Neural progenitor cell (in vitro differentiated cells): ENCODE data around the gene RBCK1. TPM values are rescaled to one million over a fixed set of nuclear protein-coding genes. Genes with fewer than 3 reads are reported as not detected.
"Not testable (repeated sequence)": the region's sequence is repeated elsewhere in the genome, so short reads cannot be mapped to it uniquely, and the experiment has no call there.

ENCODE experiments used
- DNase-seq: peaks from one replicate; pipeline ENCODE4 v3.0.0-alpha.2; 2016; ENCODE audit warnings: low spot score
- H2AFZ ChIP-seq: fragments of 200-600 bp; sonication (generic); replicated peaks from 2 replicates; pipeline ENCODE4 v1.6.1; 2016; ENCODE audit warnings: antibody characterized with exemption
- H3F3A ChIP-seq: fragments of 200-600 bp; sonication (generic); 2 replicates; pipeline ENCODE4 v1.6.1; 2016; ENCODE audit warnings: antibody characterized with exemption, low read depth
- H3K27ac ChIP-seq: fragments of 200-600 bp; sonication (generic); 2 replicates; pipeline ENCODE4 v1.5.1; 2016; ENCODE audit warnings: mild to moderate bottlenecking
- H3K27me3 ChIP-seq: fragments of 200-600 bp; sonication (generic); 2 replicates; pipeline ENCODE4 v1.6.1; 2016; ENCODE audit warnings: mild to moderate bottlenecking, moderate library complexity
- H3K36me3 ChIP-seq: fragments of 200-600 bp; sonication (generic); 2 replicates; pipeline ENCODE4 v1.5.1; 2016
- H3K4me1 ChIP-seq: fragments of 200-600 bp; sonication (generic); 2 replicates; pipeline ENCODE4 v1.6.1; 2016; ENCODE audit warnings: mixed run types
- H3K4me2 ChIP-seq: fragments of 200-600 bp; sonication (generic); 2 replicates; pipeline ENCODE4 v1.6.1; 2016
- H3K4me3 ChIP-seq: fragments of 200-600 bp; sonication (generic); 2 replicates; pipeline ENCODE4 v1.5.1; 2016
- H3K79me2 ChIP-seq: fragments of 200-600 bp; sonication (generic); 2 replicates; pipeline ENCODE4 v1.6.1; 2016; ENCODE audit warnings: low read depth
- H3K9ac ChIP-seq: fragments of 200-600 bp; sonication (generic); 2 replicates; pipeline ENCODE4 v1.6.1; 2016
- H3K9me3 ChIP-seq: fragments of 200-600 bp; sonication (generic); 2 replicates; pipeline ENCODE4 v1.5.1; 2016; ENCODE audit warnings: low read depth
- H4K20me1 ChIP-seq: fragments of 200-600 bp; sonication (generic); 2 replicates; pipeline ENCODE4 v1.6.1; 2016; ENCODE audit warnings: low read depth
- H3K27ac Mint-ChIP-seq: 3 replicates; pipeline ENCODE4 v1.8.0; 2021; ENCODE audit warnings: mixed read lengths
- H3K27me3 Mint-ChIP-seq: 2 replicates; pipeline ENCODE4 v1.8.0; 2022; ENCODE audit warnings: low read depth, mild to moderate bottlenecking, inconsistent platforms, moderate library complexity, mixed read lengths; ENCODE audit not compliant: insufficient read depth
- H3K36me3 Mint-ChIP-seq: 3 replicates; pipeline ENCODE4 v1.8.0; 2021; ENCODE audit warnings: mixed read lengths
- H3K4me1 Mint-ChIP-seq: 3 replicates; pipeline ENCODE4 v1.8.0; 2021; ENCODE audit warnings: mixed read lengths
- H3K4me3 Mint-ChIP-seq: 3 replicates; pipeline ENCODE4 v1.8.0; 2021; ENCODE audit warnings: mild to moderate bottlenecking, moderate library complexity, mixed read lengths
- H3K9me3 Mint-ChIP-seq: 3 replicates; pipeline ENCODE4 v1.8.0; 2020; ENCODE audit warnings: mixed read lengths
- CTCF ChIP-seq: fragments of 200-600 bp; sonication (generic); IDR thresholded peaks from 2 replicates; pipeline ENCODE4 v1.5.1; 2017; ENCODE audit warnings: antibody characterized with exemption, mild to moderate bottlenecking
- EZH2 ChIP-seq: fragments of 200-600 bp; sonication (generic); IDR thresholded peaks from 2 replicates; pipeline ENCODE4 v1.6.1; 2017; ENCODE audit warnings: antibody characterized with exemption, mild to moderate bottlenecking, moderate library complexity
- EZH2phosphoT487 ChIP-seq: fragments of 200-600 bp; sonication (generic); IDR thresholded peaks from 2 replicates; pipeline ENCODE4 v1.6.1; 2017; ENCODE audit warnings: antibody characterized with exemption
- total RNA-seq: library from RNA; depleted of rRNA; stranded (reverse); fragments of >200 nt; gene quantifications from 2 replicates; pipeline ENCODE4 v1.2.3, GENCODE V29; 2015; ENCODE audit warnings: low replicate concordance

Gene RBCK1
- total RNA-seq, 1 donor from 2014 or later = 24.3 TPM

GRCh38 chr20:475463-476357 lies 67.6 kb downstream of the RBCK1 start:
- H3K27me3 Mint-ChIP-seq = peaks cover 3% of the 10 kb centered on the region
- H4K20me1 ChIP-seq = peaks cover 3% of the 10 kb centered on the region
- peaks cover 31% of the 10 kb centered on the region for H3K36me3 Mint-ChIP-seq
- H3K9ac ChIP-seq = no peak overlapping the region
- peaks cover 15% of the 10 kb centered on the region for H3F3A ChIP-seq
- H3K79me2 ChIP-seq = no peaks in the 10 kb centered on the region
- peaks cover 9% of the 10 kb centered on the region for H3K9me3 Mint-ChIP-seq
- no peak for DNase-seq
- no peaks in the 10 kb centered on the region for H3K36me3 ChIP-seq
- H3K27ac Mint-ChIP-seq = no peak overlapping the region
- no peaks in the 10 kb centered on the region for H3K27me3 ChIP-seq
- H3K4me3 Mint-ChIP-seq = no peak overlapping the region
- no peaks in the 10 kb centered on the region for H3K4me1 Mint-ChIP-seq
- TF ChIP-seq EZH2phosphoT487 (no peak), CTCF (no peak), EZH2 (no peak)
- no peak overlapping the region for H3K4me3 ChIP-seq
- no peaks in the 10 kb centered on the region for H3K4me1 ChIP-seq
- H3K27ac ChIP-seq = no peak overlapping the region
- no peak overlapping the region for H3K4me2 ChIP-seq
- H3K9me3 ChIP-seq = no peaks in the 10 kb centered on the region
- H2AFZ ChIP-seq = no peak overlapping the region

GRCh38 chr20:476561-477249 lies 68.6 kb downstream of the RBCK1 start:
- DNase-seq, H3K27ac Mint-ChIP-seq, H2AFZ ChIP-seq, H3K27me3 Mint-ChIP-seq, H3K4me3 ChIP-seq, H3K36me3 ChIP-seq, H3K4me2 ChIP-seq, H3K9me3 ChIP-seq, H3K9me3 Mint-ChIP-seq, H3K4me1 ChIP-seq, H3K4me3 Mint-ChIP-seq, H3K27me3 ChIP-seq, H3K4me1 Mint-ChIP-seq, H3K79me2 ChIP-seq, H4K20me1 ChIP-seq, H3K27ac ChIP-seq, H3K9ac ChIP-seq: not testable (repeated sequence)
- peaks cover 34% of the 10 kb centered on the region for H3K36me3 Mint-ChIP-seq
- peaks cover 20% of the 10 kb centered on the region for H3F3A ChIP-seq

- Histone ChIP-seq H3F3A (peaks cover 24% of the 10 kb centered on the region), H4K20me1 (peaks cover 9% of the 10 kb centered on the region), H3K27ac (no peak overlapping the region), H3K4me3 (no peak overlapping the region), H3K9ac (no peak overlapping the region), H3K4me2 (no peak overlapping the region), H3K79me2 (no peaks in the 10 kb centered on the region), H3K9me3 (no peaks in the 10 kb centered on the region), H2AFZ (no peak overlapping the region), H3K36me3 (peaks cover 3% of the 10 kb centered on the region), H3K27me3 (no peaks in the 10 kb centered on the region), H3K4me1 (no peaks in the 10 kb centered on the region)
- Mint-ChIP-seq H3K4me1 (no peaks in the 10 kb centered on the region), H3K36me3 (peaks cover 38% of the 10 kb centered on the region), H3K27ac (no peak overlapping the region), H3K27me3 (peaks cover 3% of the 10 kb centered on the region), H3K9me3 (peaks cover under 1% of the 10 kb centered on the region), H3K4me3 (no peak overlapping the region)
- DNase-seq = no peak
- no peak for TF ChIP-seq EZH2phosphoT487
- TF ChIP-seq CTCF = no peak
- TF ChIP-seq EZH2 = no peak
Observed at GRCh38 chr20:478010-478948, 70.2 kb downstream of the RBCK1 start.
